Head of caudate nucleus (tissue), 42 donors: Measurements from ENCODE around the gene TMBIM4.

Experiments used
- DNase-seq, 42 donors: peaks; one replicate each; pipeline versions ENCODE4 v3.0.0 to v3.0.0-alpha.2; 2020 to 2021; ENCODE audit warnings: mixed read lengths in 7 of 42
- intact Hi-C: fragments of 100-400 bp; cut with DNase I; formaldehyde crosslinking; loops from one replicate; pipeline ENCODE4 v1.15.0; 2022

Gene TMBIM4

DNA sequence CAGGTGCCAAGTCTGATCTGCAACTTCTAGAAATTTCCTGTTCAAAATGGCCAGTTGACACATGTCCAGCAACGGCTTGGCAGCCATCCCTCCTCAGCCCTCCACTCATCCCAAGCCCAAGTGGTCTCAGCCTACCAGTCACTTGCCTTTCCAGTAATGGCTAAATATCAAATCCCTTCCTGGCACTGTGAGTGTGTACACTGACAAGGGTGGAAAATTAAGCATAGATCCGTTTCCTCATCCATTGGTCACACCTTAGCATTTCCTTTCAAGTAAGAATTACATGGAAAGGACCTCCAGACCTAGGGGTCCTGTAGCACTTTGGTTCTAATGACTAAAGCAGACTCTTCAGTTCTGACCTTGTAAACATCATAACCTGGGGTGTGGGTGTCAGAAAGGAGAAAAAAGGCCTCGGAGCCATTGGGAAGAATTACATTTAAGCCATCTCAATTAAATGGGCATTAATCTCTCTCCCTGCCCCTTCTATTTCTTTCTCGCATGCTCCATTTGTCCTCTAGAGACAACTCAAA is 54.7 kb downstream of the TMBIM4 start:
- intact Hi-C loops, result no loop called here
- no peak for DNase-seq

DNA sequence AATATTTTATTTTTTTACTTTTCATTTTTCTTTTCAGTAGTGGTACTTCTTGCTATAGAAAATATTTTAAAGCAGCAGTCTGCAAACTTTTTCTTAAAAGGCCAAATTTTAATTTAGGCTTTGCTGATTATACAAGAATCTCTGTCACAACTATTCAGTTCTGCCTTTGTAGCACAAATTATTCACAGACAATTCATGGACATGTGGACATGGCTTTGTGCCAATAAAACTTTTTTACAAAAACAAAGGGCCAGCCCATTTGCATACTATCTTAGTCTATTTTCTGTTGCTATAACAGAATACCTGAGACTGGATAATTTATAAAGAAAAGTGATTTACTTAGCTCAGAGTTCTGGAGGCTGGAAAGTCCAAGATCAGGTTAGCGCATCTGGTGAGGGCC is 56.3 kb downstream of the TMBIM4 start:
- no peak for DNase-seq
- intact Hi-C loops, result no loop called here

DNA sequence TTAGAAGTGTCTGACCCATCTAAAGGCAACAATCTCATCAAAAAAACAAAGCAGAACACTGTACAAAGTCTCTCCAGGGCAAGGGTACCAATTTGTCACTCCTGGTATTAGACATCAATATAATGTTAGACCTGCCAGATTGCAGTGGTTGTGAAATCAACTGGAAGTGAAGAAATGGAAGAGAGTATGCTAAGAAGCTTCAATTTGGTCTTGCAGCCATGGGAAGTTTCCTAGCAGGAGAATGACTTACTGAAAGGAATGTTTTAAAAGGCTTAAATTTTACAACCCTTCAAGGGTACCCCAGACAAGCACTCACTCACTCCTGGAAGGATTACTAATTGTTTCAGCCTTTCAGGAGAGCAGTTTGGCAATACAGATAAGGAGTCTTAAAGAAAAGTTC is 58.2 kb downstream of the TMBIM4 start:
- DNase-seq, result no peak
- intact Hi-C loops, result no loop called here

DNA sequence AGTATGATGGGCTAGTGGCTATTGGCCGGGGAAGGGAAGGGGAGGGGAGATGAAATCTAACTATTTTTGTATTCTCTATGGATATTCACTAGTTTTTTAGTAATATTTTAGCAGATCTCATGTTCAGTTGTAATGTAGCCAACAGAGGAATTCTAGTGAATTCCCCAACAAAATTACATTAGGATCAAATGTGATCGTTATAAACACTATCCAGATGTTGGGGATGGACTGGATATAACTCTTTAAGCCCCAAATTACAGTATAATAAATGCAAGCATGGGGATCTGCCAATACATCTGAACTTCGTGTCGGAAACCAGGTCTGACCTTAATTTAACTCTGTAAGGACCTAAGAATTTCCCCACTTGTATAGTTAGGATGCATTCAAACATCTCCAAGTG is 60.7 kb downstream of the TMBIM4 start:
- no peak for DNase-seq
- intact Hi-C loops, result no loop called here

DNA sequence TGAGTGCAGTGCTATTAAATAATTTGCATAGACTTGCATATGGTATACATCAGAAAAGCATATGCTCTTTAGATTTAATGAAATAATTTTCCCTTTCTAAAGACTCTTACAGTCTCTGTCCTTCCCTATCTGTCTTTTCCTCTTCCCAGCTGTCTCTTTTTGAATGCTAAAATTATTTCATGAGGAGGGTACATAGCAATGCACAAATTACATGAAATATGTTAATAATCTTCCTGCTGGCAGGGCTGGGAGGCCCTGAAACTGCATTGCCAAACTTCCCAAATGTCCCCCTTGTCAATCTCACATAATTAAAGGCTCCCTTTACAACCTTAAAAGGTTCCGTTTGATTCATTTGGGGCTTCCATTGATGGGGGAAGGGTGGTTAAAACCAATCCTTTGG is 61.4 kb downstream of the TMBIM4 start:
- no peak for DNase-seq
- intact Hi-C loops, result no loop called here

DNA sequence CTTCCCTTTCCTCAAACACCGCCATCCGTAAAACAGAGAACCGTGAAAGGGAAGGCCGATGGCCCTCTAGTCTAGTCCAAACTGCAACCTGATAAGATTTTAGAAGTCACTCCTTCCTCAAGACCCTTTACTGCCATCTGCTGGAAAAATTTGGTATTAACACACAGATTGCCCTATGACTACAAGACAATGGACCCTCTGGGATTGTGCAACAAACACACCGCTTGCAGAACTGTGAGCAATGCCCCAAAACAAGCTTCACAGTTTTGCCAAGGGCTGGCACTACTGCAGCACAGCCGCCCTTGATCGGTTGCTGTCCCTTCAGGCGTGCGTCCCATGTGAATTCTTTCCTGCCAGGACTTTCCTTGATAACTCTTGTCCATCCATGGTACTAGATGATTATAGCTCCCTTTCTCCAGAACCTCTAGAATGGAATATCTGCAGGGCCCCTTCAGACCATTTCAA is 62.3 kb downstream of the TMBIM4 start:
- DNase-seq, result peak in 21 of 42 donors; percentile 6 to 81 (median 54)
- intact Hi-C loops, result no loop called here

DNA sequence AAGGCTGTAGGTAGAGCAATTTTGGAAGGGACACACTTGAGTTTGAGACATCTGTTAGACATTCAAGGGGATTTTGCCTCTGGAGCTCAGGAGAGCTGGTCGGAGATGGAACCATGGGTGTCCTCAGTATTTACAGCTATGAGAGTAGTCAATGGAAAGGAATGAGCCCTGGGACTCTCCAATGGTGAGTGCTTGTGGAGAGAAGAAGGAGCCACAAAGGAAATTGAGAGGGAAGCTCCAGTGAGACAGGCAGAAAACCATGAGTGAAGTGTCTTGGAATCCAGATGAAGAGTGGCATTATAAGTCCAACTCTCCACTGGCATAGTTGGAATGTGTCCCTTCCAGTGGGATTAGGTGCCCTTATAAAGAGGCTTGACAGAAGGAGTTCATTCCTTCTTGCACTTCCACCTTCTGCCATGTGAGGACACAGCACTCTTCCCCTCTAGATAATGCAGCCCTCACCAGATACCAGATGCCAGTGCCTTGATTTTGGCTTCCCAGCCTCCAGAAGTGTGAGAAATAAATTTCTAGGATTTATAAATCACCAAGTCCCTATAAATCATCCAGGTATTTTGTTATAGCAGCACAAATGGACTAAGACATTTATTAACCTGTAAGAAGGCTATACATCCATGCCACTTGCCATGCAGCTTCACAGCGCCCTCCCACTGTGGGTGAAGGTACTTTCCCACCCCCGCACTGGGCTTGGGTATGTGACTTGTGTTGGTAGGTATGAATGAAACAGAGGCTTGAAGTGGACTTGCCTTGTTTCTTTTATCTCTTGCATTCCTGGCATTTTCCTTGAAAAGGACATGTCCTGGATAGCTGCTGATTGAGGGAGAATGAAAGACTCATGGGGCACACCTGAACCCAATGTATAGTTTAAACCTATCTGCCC is 66.5 kb downstream of the TMBIM4 start:
- DNase-seq, result no peak
- intact Hi-C loops, result no loop called here

DNA sequence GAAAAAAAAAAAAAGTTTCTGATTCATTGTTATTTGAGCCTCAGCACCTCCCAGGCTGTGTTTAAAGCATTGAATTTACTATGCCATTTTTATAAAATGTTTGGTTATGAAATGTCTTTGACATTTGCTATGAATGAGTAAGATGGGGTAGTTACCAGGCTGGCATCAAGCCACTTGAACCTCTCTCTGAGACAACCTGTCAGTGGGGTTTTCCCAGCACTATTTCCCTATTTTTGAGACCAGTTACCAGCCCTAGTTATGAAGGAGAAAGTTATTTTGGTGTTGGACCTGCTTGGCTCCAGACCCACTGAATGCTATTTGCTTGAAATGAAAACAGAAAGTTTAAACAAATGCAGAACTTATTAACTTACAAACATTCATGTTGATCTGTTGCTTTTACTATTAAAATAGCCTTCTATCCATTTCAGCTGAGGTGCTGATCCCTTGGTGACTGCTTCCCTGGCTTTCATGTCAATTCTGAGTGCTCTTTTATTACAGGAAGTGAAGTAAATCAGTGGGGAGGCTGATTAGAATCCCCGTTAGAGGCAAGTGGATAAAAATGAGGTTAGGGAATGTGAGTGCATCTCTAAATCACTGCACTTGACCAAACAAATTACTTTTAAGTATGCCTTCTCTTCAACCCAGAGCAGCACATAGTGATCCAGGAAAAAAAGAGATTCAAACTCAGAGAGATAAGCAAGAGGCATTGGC is 77.1 kb downstream of the TMBIM4 start:
- intact Hi-C loops, result no loop called here
- no peak for DNase-seq

DNA sequence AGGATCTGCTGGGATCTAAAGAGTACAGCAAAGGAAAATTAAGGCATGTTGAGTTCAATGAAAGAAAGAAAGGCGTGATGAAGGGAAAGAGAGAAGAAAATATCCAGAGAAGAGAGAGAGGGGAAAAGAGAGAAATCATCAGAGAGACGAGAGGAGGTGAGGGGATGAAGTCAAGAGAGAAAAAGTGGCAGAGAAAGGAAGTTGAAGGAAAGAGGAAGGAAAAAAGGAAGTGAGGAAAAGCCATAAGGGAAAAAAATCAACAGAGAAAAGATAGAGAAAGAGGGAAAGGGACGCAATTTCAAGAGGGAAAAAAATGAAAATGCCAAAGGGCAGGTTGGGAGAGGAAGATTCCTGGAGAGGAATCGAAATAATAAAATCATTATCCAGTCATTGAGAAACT is 79.6 kb downstream of the TMBIM4 start:
- intact Hi-C loops, result no loop called here

DNA sequence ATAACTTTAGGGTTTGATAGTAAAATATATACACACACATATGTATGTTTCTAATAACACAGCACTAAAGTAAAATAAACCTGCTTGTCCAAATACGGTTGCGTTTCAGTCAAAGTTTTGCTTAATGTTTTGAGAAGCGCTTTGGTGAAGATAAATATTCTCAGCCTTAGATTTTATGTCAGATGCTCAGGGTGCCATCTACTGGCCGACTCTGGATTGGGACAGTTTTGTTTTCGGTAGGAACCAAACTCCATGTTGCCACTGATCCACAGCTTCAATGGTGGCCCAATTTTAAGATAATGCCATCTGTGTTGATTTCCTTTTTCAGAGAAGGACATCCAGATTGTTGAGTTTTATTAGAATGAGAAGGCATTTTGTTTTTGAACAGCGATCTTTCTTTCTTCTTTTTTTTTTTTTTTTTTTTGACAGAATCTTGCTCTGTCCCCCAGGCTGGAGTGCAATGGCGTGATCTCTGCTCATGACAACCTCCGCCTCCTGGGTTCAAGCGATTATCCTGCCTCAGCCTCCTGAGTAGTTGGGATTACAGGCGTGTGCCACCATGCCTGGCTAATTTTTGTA is 82.3 kb downstream of the TMBIM4 start:
- DNase-seq, result peak in 41 of 42 donors; percentile 10 to 86 (median 69)
- intact Hi-C loops, result no loop called here

More for the DNA sequence above, 79.6 kb downstream of the TMBIM4 start:
- no peak for DNase-seq

DNA sequence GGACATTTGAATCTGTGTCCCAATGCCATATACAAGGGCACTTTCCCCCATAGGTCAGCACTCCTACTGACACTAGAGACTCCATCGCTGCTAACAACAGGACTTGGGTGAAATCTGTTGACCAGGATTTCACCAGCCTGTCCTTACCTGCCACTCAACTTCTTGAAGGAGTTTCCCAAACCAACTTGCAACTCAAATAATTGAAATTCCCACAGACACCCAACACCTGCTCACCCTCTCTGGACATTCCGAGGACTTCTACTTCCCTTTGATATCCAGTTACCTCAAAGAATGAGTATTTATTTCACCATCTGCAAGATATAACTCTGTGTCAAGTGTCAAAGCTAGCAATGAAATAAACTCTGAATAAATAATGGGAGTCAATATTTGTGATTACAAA is 83.8 kb downstream of the TMBIM4 start:
- no peak for DNase-seq
- intact Hi-C loops, result no loop called here
